ENCODE results near the gene LUC7L3.

DNA sequence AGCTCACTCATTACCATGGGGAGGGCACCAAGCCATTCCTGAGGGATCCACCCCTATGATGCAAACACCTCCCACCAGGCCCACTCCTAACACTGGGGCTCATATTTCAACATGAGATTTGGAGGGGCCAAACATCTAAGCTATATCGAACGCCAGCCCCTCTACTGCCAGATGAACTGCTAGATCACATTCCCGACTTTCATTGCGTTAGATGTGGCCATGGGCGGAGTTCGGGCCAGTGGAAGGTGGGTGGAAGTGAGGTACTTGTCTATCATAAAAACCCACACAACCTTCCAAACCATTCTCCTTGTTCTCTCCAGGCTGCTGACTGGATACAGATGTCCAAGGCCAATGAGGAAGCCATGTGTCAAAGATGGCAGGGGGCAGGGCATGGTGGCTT is 75.0 kb downstream of the LUC7L3 start:
- TF ChIP-seq, protein P1, sequence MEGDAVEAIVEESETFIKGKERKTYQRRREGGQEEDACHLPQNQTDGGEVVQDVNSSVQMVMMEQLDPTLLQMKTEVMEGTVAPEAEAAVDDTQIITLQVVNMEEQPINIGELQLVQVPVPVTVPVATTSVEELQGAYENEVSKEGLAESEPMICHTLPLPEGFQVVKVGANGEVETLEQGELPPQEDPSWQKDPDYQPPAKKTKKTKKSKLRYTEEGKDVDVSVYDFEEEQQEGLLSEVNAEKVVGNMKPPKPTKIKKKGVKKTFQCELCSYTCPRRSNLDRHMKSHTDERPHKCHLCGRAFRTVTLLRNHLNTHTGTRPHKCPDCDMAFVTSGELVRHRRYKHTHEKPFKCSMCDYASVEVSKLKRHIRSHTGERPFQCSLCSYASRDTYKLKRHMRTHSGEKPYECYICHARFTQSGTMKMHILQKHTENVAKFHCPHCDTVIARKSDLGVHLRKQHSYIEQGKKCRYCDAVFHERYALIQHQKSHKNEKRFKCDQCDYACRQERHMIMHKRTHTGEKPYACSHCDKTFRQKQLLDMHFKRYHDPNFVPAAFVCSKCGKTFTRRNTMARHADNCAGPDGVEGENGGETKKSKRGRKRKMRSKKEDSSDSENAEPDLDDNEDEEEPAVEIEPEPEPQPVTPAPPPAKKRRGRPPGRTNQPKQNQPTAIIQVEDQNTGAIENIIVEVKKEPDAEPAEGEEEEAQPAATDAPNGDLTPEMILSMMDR (IDR thresholded peaks at IDR 0.05), result no peak
- TF ChIP-seq POLR2A (IDR thresholded peaks at IDR 0.05) (no peak), POLR2AphosphoS5 (IDR thresholded peaks at IDR 0.05) (no peak)
